OCI-LY1 (cell line): Measurements from ENCODE around the gene AMER2.

Source experiments
- H2AFZ ChIP-seq: fragments of 200-600 bp; sonication (generic), shearing (Covaris generic); 2 replicates; pipeline ENCODE4 v1.6.0; 2014; ENCODE audit warnings: antibody characterized with exemption, mild to moderate bottlenecking, low read length
- H3F3A ChIP-seq: fragments of 200-600 bp; sonication (generic), shearing (Covaris generic); 2 replicates; pipeline ENCODE4 v1.6.0; 2014; ENCODE audit warnings: mild to moderate bottlenecking, antibody characterized with exemption, low read length, moderate library complexity; ENCODE audit not compliant: insufficient read depth
- H3K27ac ChIP-seq: fragments of 200-600 bp; sonication (generic); 2 replicates; pipeline ENCODE4 v1.5.1; 2014; ENCODE audit warnings: low read length, mixed run types, mild to moderate bottlenecking, low read depth; ENCODE audit not compliant: poor library complexity, severe bottlenecking
- H3K27me3 ChIP-seq: fragments of 200-600 bp; sonication (generic); 2 replicates; pipeline ENCODE4 v1.6.0; 2014; ENCODE audit warnings: antibody characterized with exemption, mild to moderate bottlenecking, low read length, moderate library complexity; ENCODE audit not compliant: insufficient read depth
- H3K36me3 ChIP-seq: fragments of 200-600 bp; sonication (generic); 2 replicates; pipeline ENCODE4 v1.6.1; 2014; ENCODE audit warnings: mild to moderate bottlenecking, antibody characterized with exemption, low read length, moderate library complexity, mixed read lengths; ENCODE audit not compliant: insufficient read depth
- H3K4me1 ChIP-seq: fragments of 200-600 bp; sonication (generic); 2 replicates; pipeline ENCODE4 v1.5.1; 2014; ENCODE audit warnings: mild to moderate bottlenecking, low read length, moderate library complexity; ENCODE audit not compliant: insufficient read depth, severe bottlenecking
- H3K4me2 ChIP-seq: fragments of 200-600 bp; sonication (generic), shearing (Covaris generic); 2 replicates; pipeline ENCODE4 v1.6.1; 2014; ENCODE audit warnings: low read length
- H3K4me3 ChIP-seq: fragments of 200-600 bp; sonication (generic); 2 replicates; pipeline ENCODE4 v1.5.1; 2014; ENCODE audit warnings: low read length, low read depth, mild to moderate bottlenecking, mixed read lengths; ENCODE audit not compliant: poor library complexity, severe bottlenecking
- H3K79me2 ChIP-seq: fragments of 200-600 bp; shearing (Covaris generic); 2 replicates; pipeline ENCODE4 v1.6.1; 2016; ENCODE audit warnings: mixed run types, low read length, mixed read lengths; ENCODE audit not compliant: insufficient read depth
- H3K9ac ChIP-seq: fragments of 200-600 bp; sonication (generic), shearing (Covaris generic); 2 replicates; pipeline ENCODE4 v1.6.1; 2014; ENCODE audit warnings: mild to moderate bottlenecking, low read length, mixed read lengths
- H3K9me2 ChIP-seq: fragments of 200-600 bp; sonication (generic), shearing (Covaris generic); 2 replicates; pipeline ENCODE4 v1.6.1; 2014; ENCODE audit warnings: low read depth, mild to moderate bottlenecking, low read length, mixed read lengths
- H3K9me3 ChIP-seq: fragments of 200-600 bp; shearing (Covaris generic); 2 replicates; pipeline ENCODE4 v1.6.1; 2014; ENCODE audit warnings: low read length, mixed read lengths
- H4K20me1 ChIP-seq: fragments of 200-600 bp; sonication (generic), shearing (Covaris generic); 2 replicates; pipeline ENCODE4 v1.6.0; 2016; ENCODE audit warnings: mild to moderate bottlenecking, low read length; ENCODE audit not compliant: insufficient read depth
- EZH2 ChIP-seq: fragments of 200-600 bp; sonication (generic), shearing (Covaris generic); IDR thresholded peaks from 2 replicates; pipeline ENCODE4 v1.8.0; 2017; ENCODE audit warnings: borderline replicate concordance, mixed run types, mild to moderate bottlenecking, antibody characterized with exemption, low read length, moderate library complexity, mixed read lengths
- TF ChIP-seq, protein P1 (sequence below): fragments of 200-600 bp; sonication (generic), shearing (Covaris generic); IDR thresholded peaks from 2 replicates; pipeline ENCODE4 v1.5.1; 2017; ENCODE audit warnings: mild to moderate bottlenecking, antibody characterized with exemption, low read length, moderate library complexity, mixed read lengths

Gene AMER2

DNA sequence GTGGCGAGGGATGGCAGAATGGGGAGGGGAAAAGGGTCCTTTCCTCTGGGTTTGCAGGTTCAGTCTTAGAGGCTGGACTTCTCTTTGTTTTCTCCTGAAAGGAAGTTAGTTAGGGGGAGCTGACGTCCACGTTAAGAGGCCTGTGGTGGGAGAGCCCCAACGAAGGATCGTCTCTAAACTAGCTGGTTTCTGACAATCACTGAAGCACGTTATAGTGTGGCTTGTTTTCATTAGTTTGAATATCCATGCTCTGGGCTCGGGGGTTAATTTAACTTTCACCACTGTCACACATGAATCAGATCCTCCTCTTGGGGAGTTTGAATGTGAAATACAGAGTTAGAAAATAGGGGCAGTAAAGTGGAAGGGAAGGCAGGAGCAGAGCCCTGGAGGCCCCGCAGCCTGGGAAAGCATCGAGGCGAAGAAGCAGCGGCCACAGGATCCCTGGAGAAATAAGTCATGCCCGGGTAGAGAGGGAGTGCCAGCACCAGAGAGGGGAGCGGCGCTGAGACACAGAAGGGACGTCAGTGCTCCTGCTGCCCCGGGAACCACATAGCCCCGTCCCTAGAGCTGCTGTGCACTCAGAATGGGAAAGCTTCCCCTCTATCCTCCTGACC, 31.1 kb upstream of the AMER2 start:
- Histone ChIP-seq H3F3A (no peaks in the 10 kb centered on the region), H3K9me3 (no peaks in the 10 kb centered on the region), H3K9me2 (no peaks in the 10 kb centered on the region), H3K9ac (no peak overlapping the region), H3K27ac (no peak overlapping the region), H4K20me1 (no peaks in the 10 kb centered on the region), H3K27me3 (no peaks in the 10 kb centered on the region), H3K36me3 (no peaks in the 10 kb centered on the region), H3K4me2 (no peak overlapping the region), H2AFZ (no peak overlapping the region), H3K79me2 (no peaks in the 10 kb centered on the region), H3K4me1 (no peaks in the 10 kb centered on the region), H3K4me3 (no peak overlapping the region)
- TF ChIP-seq, protein P1, sequence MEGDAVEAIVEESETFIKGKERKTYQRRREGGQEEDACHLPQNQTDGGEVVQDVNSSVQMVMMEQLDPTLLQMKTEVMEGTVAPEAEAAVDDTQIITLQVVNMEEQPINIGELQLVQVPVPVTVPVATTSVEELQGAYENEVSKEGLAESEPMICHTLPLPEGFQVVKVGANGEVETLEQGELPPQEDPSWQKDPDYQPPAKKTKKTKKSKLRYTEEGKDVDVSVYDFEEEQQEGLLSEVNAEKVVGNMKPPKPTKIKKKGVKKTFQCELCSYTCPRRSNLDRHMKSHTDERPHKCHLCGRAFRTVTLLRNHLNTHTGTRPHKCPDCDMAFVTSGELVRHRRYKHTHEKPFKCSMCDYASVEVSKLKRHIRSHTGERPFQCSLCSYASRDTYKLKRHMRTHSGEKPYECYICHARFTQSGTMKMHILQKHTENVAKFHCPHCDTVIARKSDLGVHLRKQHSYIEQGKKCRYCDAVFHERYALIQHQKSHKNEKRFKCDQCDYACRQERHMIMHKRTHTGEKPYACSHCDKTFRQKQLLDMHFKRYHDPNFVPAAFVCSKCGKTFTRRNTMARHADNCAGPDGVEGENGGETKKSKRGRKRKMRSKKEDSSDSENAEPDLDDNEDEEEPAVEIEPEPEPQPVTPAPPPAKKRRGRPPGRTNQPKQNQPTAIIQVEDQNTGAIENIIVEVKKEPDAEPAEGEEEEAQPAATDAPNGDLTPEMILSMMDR: no peak
- TF ChIP-seq EZH2: no peak

DNA sequence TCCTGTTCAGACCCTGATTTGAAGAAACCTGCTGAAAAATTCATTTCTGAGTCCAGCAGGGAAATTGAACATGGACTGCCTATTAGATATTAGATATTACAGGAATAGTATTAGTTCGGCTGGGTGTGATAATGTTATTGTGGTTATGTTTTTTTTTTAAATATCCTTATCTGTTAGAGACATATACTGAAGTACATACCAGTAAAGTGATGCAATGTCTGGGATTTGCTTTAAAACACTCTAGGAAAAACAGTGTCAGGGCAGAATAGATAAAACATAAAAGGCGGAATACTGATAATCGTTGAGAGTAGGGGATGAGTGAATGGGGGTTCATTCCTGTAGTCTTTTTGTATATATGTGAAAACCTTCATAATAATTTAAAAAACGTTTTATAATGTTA, 28.7 kb upstream of the AMER2 start:
- no peaks in the 10 kb centered on the region for H4K20me1 ChIP-seq
- H3K27me3 ChIP-seq: no peaks in the 10 kb centered on the region
- no peak overlapping the region for H3K4me2 ChIP-seq
- no peaks in the 10 kb centered on the region for H3K79me2 ChIP-seq
- TF ChIP-seq, protein P1: no peak
- TF ChIP-seq EZH2: no peak
- H2AFZ ChIP-seq: no peak overlapping the region
- H3K36me3 ChIP-seq: no peaks in the 10 kb centered on the region
- H3K9me3 ChIP-seq: no peaks in the 10 kb centered on the region
- no peak overlapping the region for H3K4me3 ChIP-seq
- no peak overlapping the region for H3K9ac ChIP-seq
- no peaks in the 10 kb centered on the region for H3F3A ChIP-seq
- H3K9me2 ChIP-seq: no peaks in the 10 kb centered on the region
- no peak overlapping the region for H3K27ac ChIP-seq
- H3K4me1 ChIP-seq: no peaks in the 10 kb centered on the region

DNA sequence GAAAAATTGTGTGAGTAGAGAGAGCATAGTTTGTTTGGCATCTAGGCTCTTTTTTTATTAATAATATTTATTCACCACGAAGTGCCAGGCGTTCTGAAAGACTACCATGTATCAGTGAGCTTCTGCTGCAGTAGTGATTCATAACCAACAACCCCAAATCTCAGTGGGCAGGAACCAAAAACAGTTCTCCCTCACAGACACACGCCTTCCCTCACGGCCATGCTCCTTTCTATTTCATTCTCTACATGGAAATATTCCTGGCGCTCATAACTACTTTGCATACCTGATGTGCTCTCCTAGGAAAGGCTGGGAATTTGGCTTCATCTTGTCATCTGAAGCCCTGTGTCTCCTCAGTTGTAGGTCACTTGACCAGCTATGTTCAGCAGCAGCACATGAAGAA, 26.6 kb upstream of the AMER2 start:
- H3F3A ChIP-seq: no peaks in the 10 kb centered on the region

More for the DNA sequence above, 26.6 kb upstream of the AMER2 start:
- Histone ChIP-seq H3K27me3 (no peaks in the 10 kb centered on the region), H3K27ac (no peak overlapping the region), H3K36me3 (no peaks in the 10 kb centered on the region), H3K9me2 (no peaks in the 10 kb centered on the region), H3K9ac (no peak overlapping the region), H3K4me3 (no peak overlapping the region), H3K4me2 (no peak overlapping the region), H3K79me2 (no peaks in the 10 kb centered on the region), H3K9me3 (no peaks in the 10 kb centered on the region), H3K4me1 (no peaks in the 10 kb centered on the region), H4K20me1 (no peaks in the 10 kb centered on the region), H2AFZ (no peak overlapping the region)
- TF ChIP-seq, protein P1: no peak
- TF ChIP-seq EZH2: no peak
